IPS-18a (cell line): ENCODE data around the gene CT47C1.

ENCODE experiments used
- H3K27ac ChIP-seq: one replicate; pipeline ENCODE4 v1.5.1; 2013; ENCODE audit warnings: low read length
- H3K27me3 ChIP-seq: one replicate; pipeline ENCODE4 v1.6.1; 2013; ENCODE audit warnings: mild to moderate bottlenecking, low read length; ENCODE audit not compliant: control insufficient read depth, insufficient read depth
- H3K36me3 ChIP-seq: one replicate; pipeline ENCODE4 v1.6.1; 2013; ENCODE audit warnings: low read depth, low read length; ENCODE audit not compliant: control insufficient read depth
- H3K4me1 ChIP-seq: one replicate; pipeline ENCODE4 v1.6.1; 2013; ENCODE audit warnings: low read depth, low read length; ENCODE audit not compliant: control insufficient read depth
- H3K4me3 ChIP-seq: one replicate; pipeline ENCODE4 v1.5.1; 2013; ENCODE audit warnings: low read length
- H3K9ac ChIP-seq: one replicate; pipeline ENCODE4 v1.6.1; 2013; ENCODE audit warnings: mild to moderate bottlenecking, low read length, moderate library complexity
- H3K9me3 ChIP-seq: one replicate; pipeline ENCODE4 v1.6.1; 2013; ENCODE audit warnings: low read depth, low read length; ENCODE audit not compliant: control insufficient read depth

The CT47C1 gene

DNA sequence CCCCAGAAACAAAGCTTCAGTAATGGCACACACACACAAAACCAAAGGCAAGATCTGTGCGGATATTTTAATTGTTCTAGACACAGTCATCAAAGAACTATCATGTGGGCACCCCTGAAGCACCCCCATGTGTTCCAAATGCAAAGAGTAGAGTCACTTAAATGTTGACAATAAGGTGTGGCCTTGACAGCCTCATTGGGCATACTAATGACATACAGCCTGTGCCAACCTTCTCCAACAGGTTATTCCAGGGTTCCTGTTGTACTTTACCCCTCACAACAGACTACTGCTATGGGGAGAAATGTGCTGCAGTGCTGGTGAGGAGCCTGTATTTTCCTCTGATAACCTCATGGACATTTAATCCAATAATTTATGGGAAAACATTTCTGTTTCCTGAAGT, 29.8 kb upstream of the CT47C1 start:
- no peak overlapping the region for H3K27ac ChIP-seq
- H3K4me1 ChIP-seq = no peaks in the 10 kb centered on the region
- no peak overlapping the region for H3K4me3 ChIP-seq
- no peaks in the 10 kb centered on the region for H3K27me3 ChIP-seq
- H3K36me3 ChIP-seq = no peaks in the 10 kb centered on the region
- H3K9me3 ChIP-seq = peaks cover 7% of the 10 kb centered on the region
- no peak overlapping the region for H3K9ac ChIP-seq

DNA sequence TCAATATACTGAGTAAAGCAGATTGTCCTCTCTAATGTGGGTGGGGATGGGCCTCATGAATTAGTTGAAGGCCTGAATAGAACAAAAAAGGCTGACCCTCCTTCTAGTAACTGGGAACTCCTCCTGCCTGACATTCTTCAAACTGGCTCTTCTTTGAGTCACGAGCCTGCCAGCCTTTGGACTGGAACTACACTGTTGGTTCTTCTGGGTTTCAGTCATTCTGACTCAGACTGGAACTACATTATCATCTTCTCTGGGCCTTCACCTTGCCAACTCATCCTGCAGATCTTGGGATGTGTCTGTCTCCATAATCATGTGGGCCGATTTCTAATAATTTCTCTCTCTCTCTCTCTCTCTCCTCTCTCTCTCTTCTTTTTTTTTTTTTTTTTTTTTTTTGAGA, 26.9 kb upstream of the CT47C1 start:
- no peaks in the 10 kb centered on the region for H3K4me1 ChIP-seq
- no peaks in the 10 kb centered on the region for H3K36me3 ChIP-seq
- H3K9ac ChIP-seq = no peak overlapping the region
- H3K9me3 ChIP-seq = peaks cover 13% of the 10 kb centered on the region
- H3K27me3 ChIP-seq = no peaks in the 10 kb centered on the region
- H3K4me3 ChIP-seq = no peak overlapping the region
- no peak overlapping the region for H3K27ac ChIP-seq

DNA sequence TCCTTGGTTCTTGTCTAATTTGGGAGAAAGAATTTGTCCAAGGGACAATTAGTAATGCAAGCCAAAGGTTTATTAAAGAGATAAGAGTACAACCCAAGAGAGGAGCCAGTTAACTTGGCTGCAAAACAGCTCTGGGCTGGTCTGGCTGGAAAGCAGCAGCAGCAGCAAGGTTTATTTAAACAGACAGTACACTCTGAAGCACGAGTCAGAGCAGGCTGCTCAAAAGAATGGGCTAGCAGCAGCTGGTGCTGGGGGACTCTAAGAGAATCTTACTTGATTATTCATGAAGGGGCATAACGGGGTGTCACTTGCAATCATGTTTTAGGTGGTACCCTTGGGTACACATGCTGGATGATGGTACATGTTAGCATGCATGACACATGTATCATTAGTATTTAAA, 17.1 kb upstream of the CT47C1 start:
- Histone ChIP-seq H3K9me3 (peaks cover 7% of the 10 kb centered on the region), H3K27ac (no peak overlapping the region), H3K27me3 (no peaks in the 10 kb centered on the region), H3K4me3 (no peak overlapping the region), H3K9ac (no peak overlapping the region), H3K36me3 (no peaks in the 10 kb centered on the region), H3K4me1 (no peaks in the 10 kb centered on the region)

DNA sequence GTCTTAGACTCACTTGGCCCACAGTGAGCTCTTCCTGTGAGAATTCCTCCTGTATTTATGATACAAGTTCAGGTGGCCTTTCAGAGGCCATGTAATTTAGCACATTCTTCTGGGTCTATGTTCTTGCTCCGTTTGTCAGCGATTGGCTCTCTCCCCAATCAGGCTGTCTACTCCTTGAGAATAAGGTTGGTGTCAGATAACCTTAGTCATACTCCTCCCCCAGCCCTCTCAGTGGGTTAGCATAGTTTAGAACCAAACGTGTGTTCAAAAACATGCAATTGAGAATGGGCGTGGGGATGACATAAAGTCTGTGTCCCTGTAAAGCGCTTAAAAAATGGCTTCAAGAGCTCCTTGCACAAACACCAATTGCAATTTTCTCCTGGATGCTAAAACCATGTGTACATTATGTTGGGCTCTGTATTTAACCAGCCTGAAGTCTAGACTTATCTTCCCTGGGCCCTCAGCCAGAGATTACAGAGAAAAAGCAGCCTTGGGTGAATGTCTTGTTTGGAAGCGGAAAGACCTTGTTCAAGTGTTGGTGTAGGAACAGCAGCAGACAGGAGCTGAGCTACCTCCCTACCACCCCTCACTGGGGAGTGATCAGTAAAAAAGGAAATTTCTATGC, 9.9 kb upstream of the CT47C1 start:
- peaks cover 3% of the 10 kb centered on the region for H3K9me3 ChIP-seq
- no peak overlapping the region for H3K4me3 ChIP-seq
- H3K27me3 ChIP-seq = no peaks in the 10 kb centered on the region
- H3K9ac ChIP-seq = no peak overlapping the region
- H3K27ac ChIP-seq = no peak overlapping the region
- peaks cover 4% of the 10 kb centered on the region for H3K4me1 ChIP-seq
- H3K36me3 ChIP-seq = no peaks in the 10 kb centered on the region

DNA sequence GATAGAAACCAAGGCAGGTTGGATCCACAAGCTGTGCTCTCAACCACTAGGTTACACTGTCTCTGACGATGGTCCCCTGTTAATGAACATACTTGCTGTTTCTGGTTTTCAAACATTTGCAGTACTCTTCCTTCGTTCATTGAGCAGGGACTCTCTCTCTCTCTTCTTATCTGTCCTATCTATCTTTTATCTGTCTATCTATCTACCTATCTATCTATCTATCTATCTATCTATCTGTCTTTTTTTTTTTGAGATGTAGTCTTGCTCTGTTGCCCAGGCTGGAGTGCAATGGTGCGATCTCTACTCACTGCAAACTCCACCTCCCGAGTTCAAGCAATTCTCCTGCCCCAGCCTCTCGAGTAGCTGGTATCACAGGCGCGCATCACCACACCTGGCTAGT, 9.4 kb upstream of the CT47C1 start:
- H3K4me1 ChIP-seq = peaks cover 4% of the 10 kb centered on the region
- H3K4me3 ChIP-seq = no peak overlapping the region
- no peak overlapping the region for H3K9ac ChIP-seq
- peaks cover 7% of the 10 kb centered on the region for H3K9me3 ChIP-seq
- no peak overlapping the region for H3K27ac ChIP-seq
- no peaks in the 10 kb centered on the region for H3K27me3 ChIP-seq
- H3K36me3 ChIP-seq = no peaks in the 10 kb centered on the region

DNA sequence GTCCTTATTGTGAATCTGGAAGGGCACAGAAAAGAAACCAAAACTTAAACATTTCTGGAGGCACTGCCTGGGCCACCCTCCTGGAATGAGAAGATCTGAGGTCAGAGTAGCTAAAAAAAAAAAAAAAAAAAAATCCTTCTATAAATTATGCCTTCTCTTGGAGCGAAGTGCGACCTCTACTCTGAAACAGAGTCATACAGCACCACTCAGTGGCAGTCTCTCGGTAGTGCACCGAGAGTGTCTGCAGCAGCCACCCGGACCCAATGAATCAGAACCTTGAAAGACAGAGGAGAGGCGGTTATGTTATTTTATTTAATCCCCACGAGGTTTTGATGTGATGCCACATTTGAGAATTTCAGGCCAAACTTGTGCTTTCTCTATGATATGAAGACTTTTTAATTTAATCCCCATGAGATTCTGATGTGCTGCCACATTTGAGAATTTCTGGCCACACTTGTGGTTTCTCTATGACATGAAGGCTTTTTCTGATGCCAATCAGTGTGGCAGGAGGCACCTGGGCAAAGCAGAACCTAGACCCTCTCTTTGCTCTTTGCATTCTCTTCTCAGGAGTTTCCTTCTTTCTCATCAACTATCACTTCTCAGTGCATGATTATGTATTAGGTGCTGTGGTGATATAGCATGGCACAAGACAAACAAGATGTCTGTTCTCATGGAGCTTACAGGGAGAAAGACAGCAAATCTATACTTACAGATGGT, 5.6 kb upstream of the CT47C1 start:
- Histone ChIP-seq H3K4me3 (no peak overlapping the region), H3K27me3 (no peaks in the 10 kb centered on the region), H3K36me3 (no peaks in the 10 kb centered on the region), H3K27ac (no peak overlapping the region), H3K9me3 (peaks cover 22% of the 10 kb centered on the region), H3K9ac (no peak overlapping the region), H3K4me1 (peaks cover 4% of the 10 kb centered on the region)

DNA sequence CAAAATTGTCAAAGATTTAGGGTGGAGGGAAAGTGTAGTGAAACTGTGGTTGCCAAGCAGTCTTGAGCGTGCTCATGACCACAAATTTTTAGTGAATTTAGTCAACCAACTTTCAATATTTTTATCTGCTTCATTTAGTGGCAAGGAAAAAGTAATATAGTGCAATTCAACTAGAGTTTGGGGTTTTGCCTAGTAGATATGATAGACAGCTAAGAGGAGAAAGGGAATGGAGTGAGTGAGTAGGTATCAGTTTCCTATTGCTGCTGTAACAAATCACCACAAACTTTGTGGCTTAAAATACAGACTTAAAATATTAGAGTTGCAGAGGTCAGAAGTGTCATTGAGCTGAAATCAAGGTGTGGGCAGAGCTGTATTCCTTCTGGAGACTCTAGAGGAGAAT, 3.7 kb upstream of the CT47C1 start:
- no peaks in the 10 kb centered on the region for H3K36me3 ChIP-seq
- no peaks in the 10 kb centered on the region for H3K27me3 ChIP-seq
- H3K4me3 ChIP-seq = no peak overlapping the region
- H3K4me1 ChIP-seq = no peaks in the 10 kb centered on the region
- H3K9ac ChIP-seq = no peak overlapping the region
- H3K9me3 ChIP-seq = peaks cover 22% of the 10 kb centered on the region
- no peak overlapping the region for H3K27ac ChIP-seq

DNA sequence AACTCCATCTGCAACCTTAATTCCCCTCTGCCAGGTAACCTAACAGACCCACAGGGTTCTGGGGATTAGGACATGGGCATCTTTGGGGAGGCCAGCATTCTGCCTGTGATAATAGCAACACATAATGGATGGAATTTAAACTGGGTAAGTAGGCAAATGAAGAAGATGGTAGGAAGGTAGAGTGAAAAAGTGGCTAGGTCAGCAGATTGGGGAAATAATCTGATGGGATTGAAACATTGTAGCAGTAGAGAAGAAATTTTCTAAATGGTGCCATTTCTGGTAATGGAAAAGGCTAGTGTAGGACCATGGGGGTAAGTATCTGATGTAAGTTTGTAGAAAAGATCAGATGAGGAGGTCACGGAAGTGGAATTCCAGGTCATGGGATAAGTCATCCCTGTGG, 3.0 kb upstream of the CT47C1 start:
- Histone ChIP-seq H3K4me3 (no peak overlapping the region), H3K36me3 (no peaks in the 10 kb centered on the region), H3K27me3 (no peaks in the 10 kb centered on the region), H3K9ac (no peak overlapping the region), H3K9me3 (peaks cover 22% of the 10 kb centered on the region), H3K4me1 (no peaks in the 10 kb centered on the region), H3K27ac (no peak overlapping the region)

DNA sequence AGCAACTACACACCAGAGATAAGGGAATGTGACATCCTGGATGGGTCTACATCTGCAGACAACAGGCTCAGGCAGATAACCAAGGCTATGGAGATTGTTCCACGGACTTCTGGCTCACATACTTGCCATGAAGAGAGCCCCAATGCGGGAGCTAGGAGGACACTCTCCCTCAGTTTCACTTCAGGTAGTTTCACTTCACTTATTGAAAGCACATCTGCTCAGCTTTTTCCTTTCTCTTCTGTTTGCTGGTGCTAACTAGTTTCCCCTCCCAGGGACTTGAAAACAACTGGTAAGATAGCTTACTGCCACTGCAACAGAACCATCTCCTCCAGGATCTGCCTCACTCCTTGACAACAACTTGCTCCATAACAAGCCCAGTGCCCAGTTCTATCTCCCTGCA, 1.4 kb upstream of the CT47C1 start:
- Histone ChIP-seq H3K27me3 (no peaks in the 10 kb centered on the region), H3K36me3 (no peaks in the 10 kb centered on the region), H3K9ac (no peak overlapping the region), H3K27ac (no peak overlapping the region), H3K4me3 (no peak overlapping the region), H3K4me1 (no peaks in the 10 kb centered on the region), H3K9me3 (peaks cover 22% of the 10 kb centered on the region)

DNA sequence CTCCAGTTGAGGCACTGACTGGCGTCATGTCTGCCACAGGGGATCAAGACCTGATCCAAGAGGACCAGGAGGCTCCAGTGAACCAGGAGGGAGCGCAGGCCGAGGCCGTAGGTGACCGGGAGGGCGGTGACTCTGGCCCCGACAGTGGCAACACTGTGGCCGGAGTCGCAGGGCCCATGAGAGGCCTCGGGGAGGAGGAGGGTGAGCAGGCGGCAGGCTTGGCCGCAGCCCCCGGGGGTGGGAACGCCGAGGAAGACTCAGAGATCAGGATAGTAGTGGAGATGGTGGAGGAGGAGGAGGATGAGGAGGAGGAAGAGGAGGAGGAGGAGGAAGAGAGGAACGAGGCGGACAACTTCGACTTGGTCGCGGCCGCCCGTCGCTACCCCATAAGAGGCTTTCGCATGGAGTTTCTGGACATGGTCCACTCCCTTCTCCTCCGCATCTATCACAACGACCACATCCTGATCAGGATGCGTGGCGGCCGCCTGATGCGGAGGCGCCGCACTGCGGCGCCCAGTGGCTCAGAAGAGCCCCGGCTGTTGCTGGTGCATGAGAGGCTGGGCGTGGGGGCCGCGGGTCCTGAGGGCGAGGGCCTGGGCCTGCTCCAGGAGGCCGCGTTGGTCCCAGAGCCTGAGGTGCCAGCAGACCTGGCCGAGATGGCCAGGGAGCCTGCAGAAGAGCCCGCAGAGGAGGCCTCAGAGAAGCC, 560 bp downstream of the CT47C1 start:
- Histone ChIP-seq H3K36me3 (no peaks in the 10 kb centered on the region), H3K9me3 (peaks cover 24% of the 10 kb centered on the region), H3K4me3 (no peak overlapping the region), H3K27ac (no peak overlapping the region), H3K9ac (no peak overlapping the region), H3K27me3 (no peaks in the 10 kb centered on the region), H3K4me1 (no peaks in the 10 kb centered on the region)

DNA sequence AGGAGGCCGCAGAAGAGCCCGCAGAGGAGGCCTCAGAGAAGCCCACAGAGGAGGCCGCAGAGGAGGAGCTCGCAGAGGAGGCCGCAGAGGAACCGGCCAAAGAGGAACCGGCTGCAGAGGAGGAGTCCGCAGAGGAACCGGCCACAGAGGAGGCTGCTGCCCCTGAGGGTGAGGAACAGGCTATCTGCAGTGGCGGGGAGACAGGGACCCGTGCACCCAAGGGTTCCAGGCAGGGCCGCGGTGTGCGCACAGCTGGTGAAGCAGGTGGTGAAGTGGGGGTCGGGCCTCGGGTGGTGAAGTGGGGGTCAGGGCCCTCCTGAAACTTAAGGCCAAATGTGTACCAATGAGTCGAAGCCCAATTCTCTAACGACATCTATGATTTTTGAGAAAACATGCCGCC, 1.1 kb downstream of the CT47C1 start:
- H3K27me3 ChIP-seq = no peaks in the 10 kb centered on the region
- no peak overlapping the region for H3K4me3 ChIP-seq
- no peaks in the 10 kb centered on the region for H3K36me3 ChIP-seq
- no peak overlapping the region for H3K27ac ChIP-seq
- no peaks in the 10 kb centered on the region for H3K4me1 ChIP-seq
- no peak overlapping the region for H3K9ac ChIP-seq
- peaks cover 27% of the 10 kb centered on the region for H3K9me3 ChIP-seq
